NCI-H460 (cell line): Measurements from ENCODE around the gene IGSF21. TPM values are rescaled to one million over a fixed set of nuclear protein-coding genes. Genes with fewer than 3 reads are reported as not detected.
"Not testable (repeated sequence)": the region's sequence is repeated elsewhere in the genome, so short reads cannot be mapped to it uniquely, and the experiment has no call there.

Experiments
- DNase-seq: peaks from one replicate; pipeline ENCODE4 v3.0.0-alpha.2; 2016; ENCODE audit warnings: low read depth; ENCODE audit errors: extremely low read depth
- total RNA-seq: library from RNA; depleted of rRNA; stranded (reverse); fragments of >200 nt; shearing (Covaris generic); gene quantifications from 2 replicates; pipeline ENCODE4 v1.2.3, GENCODE V29; 2014

IGSF21 gene
- total RNA-seq, 1 experiment from 2014 or later = not detected

DNA sequence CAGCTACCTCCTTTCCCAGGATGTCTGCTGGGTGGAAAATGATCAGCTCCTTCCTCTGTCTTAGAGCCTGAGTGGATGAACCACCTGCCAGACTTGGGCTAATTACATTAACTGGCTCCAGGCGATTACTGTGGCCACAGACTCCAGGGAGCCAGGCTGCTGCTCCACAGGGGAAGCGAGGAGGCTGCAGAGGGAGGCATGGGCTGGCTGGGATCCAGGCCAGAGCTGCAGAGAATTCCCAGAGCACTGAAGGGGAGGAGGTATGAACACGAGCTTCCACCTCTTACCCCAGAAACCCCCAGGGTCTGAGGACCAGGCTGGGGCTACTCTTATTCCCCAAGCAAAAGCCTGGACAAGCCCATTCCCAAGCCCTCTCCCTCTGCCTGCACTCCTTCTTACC is 237.2 kb downstream of the IGSF21 start:
- DNase-seq = no peak

DNA sequence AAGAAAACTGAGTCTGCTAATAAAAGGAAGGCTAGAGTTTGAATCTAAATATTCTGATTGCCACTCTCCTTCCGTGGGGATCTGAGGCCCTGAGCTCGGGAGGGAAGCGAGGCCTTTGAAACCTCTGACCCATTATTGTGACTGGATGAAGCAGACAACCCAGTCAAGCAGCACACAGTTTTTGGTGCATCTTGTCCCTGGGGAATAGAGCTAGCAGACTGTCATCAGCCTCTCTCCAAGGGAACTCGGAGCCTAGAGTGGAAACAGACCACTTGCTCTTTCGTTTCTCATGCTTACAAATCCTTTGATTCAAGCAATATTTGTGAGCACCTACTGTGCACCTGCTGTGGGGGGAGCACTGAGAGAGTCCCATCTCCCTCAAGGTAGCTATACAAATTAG is 240.0 kb downstream of the IGSF21 start:
- no peak for DNase-seq

DNA sequence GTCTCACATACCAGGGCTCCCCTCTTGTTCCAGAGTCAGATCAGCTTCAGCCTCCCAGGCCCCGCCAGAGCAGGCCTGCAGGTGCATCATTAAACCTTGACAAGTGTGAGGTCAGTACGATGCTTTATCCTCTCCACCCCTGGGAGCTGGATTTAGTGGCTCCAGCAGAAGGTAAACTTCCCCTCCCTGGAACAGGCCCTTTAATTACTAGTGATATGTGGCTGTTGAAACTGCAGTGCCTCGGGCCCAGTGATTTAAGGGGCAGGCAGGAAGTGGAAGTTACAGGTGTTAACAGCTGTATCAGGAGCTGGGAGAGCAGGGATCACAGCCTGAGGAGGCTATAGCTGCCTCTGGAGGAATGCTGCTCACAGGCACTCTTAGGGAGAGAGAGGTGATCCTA is 240.8 kb downstream of the IGSF21 start:
- DNase-seq = no peak

DNA sequence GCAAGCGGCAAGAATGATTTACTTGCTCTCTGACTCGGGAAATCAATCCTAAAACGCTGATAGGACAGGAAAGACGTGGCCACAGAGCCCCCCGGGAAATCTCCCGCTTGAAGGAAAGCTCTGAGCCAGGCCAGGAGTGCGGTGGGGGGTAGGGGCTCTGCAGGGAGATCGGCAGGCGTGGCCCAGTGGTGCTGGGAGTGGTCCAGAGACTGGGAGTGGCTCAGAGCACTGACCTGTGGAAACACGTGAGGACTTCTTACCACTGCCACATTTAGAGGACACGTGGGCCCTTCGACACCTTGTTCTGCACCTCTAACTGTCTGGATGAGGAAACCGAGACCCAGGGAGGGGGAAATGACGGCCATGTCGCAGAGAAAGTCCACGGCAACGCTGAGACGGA is 243.1 kb downstream of the IGSF21 start:
- DNase-seq = no peak

DNA sequence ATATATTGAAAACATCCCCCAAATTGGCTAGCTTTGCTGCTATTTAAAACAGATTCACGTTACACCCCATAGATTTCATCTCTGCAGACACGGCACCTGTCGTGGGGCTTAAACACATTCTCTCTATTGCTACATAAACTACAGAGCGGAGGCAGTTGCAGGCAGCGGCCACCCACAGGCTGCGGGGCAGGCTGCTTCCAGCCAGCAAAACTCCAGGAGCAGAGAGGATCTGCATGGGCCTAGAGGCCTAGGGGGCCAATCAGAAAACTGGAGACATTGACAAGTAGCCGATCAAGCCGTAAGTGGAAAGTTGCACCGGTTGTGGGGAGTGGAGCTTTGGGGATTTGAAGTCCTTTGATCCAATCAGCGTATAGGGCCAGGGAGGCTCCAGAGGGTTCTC is 244.1 kb downstream of the IGSF21 start:
- no peak for DNase-seq

DNA sequence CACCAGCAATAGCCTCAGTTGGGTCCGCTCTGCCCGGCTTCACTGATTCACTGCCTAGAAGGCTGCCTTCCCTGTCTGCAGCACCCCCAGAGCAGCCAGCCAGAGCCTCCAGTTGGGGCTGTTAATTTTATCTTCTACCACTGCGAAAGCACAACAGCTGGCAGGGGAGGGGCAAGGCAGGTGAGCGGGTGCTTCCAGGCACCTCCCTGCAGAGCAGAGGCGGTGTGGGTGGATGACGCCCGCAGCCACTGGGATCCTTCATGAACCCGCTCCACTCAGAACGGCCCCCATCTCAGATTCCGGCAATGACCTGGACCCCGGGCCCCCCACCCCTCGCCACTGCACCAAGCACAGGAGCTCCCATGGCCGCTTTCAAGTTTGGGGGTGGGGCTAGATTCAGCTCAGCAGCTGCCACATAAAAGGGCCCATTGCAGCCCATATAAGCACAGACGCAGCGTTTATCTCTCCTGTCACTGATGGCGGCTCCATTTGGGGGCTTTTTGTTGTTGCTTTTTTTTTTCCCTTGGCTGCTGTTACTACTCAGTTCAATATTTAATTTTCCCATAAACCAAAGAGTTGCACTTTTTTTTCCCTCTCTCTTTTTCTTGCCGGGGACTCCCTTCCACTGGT is 245.2 kb downstream of the IGSF21 start:
- DNase-seq = no peak

DNA sequence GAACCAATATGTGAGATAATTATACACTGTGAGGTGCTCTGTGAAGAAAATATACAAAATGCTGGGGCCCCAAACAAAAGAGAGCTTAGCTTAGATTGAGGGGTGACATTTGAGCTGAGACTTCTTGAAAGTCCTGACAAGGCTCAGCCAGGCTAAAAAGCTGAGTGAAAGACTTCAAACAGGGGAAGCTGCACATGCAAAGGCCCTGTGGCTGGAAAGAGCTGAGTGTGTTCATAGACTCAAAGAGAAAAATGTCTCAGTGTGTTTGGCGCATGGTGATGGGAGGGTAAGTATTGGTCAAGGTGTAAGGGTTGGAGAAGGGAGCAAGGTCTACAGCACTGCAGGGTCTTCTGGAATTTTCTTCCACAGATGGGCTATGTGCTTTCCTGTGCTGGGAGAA is 245.9 kb downstream of the IGSF21 start:
- no peak for DNase-seq

DNA sequence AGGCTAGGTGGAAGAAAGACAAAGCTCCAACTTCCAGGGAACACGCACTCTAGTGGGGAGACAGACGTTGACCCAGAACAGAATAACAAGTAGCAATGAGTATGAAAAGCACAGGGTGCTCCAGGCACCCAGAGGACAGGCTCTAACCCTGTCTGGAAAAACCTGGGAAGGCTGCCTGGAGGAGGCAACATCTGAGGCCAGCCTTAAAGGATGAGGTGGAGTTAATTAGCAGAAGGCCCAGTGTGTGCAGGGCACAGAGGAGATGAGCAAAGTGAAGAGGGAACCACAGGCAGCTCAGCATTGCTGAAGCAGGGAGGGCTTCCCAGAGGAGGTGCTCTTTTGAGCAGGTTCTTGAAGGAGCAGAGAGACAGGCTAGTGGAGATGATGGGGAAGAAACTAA is 246.4 kb downstream of the IGSF21 start:
- no peak for DNase-seq

DNA sequence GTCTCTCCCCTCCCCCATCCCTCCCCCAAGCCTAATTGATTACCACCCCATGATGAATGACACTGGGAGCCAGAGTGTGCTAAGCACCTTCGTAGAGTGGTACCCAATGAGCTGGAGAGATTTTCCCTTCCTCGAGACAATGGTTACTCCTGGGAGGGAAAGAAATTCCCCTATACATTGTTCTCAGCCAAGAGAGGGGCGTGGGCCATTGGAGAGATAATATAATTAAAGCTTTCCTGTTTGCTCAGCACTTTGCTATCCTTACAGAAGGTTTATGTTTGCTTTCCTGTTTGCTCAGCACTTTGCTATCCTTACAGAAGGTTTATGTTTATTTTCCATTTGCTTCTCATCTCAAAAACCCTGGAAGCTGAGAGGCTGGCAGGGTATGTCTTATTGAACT is 247.0 kb downstream of the IGSF21 start:
- DNase-seq = no peak

DNA sequence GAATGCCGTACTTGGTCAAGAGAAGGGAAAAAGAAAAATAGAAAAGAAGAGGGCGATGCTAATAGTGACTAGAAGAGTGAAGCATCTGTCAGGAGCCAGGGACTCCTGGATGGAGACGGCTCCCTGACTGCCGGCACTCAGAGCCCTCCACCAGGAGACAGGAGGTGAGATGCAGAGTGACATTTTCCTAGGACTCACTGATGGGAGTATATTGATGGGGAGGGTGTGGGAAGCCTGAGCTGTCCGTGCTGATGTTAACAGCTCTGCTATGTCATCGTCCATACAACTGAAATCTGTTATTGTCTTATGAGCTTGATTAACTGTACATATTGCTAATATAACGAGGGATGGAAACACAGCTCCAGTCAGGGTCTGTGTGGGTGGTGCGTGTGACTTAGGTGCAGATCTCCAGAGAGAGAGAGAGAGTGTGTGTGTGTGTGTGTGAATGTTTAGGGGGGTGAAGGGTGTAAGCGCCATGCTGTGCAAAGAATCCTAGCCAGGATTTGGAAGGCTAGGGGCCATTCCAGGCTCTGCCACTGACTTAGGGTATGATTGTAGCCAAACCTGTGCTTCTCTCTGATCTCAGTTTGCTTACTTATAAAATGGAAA is 250.1 kb downstream of the IGSF21 start:
- no peak for DNase-seq

DNA sequence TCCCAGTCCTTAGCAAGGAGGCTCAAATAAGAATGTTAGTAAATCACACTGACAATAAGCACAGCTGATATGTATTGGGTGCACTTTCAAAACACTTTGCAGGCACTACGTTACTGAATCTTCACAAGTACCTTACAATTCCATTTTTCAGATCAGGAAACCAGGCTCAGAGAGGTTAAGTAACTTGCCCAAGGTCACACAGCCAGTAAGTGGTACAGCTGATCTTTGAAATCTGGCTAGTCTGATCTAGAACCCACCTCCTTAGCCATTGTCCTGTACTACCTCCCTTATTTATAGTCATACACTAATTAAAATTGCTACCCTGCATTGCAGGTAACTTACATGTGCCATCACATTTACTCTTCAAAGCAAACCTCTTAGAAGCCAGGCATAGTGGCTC is 251.0 kb downstream of the IGSF21 start:
- DNase-seq = no peak

DNA sequence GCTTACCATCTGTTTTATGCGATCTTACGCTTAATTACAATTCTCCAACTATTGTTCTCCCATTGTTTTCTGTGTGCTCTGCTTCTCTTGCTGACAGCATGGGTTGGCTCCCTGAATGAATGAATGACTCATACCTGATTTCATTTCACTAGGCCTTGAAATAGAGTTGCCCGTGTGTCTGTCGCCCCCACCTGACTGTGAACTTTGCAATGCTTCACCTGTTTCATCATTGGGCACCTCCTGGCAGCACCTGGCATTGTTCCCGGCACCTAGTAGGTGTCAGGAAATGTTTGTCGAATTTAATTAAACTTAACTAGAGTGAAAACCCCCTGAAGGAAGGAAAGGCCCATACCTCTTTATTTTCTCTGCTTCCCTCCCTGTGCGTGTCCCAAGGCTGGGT is 252.7 kb downstream of the IGSF21 start:
- DNase-seq = no peak

DNA sequence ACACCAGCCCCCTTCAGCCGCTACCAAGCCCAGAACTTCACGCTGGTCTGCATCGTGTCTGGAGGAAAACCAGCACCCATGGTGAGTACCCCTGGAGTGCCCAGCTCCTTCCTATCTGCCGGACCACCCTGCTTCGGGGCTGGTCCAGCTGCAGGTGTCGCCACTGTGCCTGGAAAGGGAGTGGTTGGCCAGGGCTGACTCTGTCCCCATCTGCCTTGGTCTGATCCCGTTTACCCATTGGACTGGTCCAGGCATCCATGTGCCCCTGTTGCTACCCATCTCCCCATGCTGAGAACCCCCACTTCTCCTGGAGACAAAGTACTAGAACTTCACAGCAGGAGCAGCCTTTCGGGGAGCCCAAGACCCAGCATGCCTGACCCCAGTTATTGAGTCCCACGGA is 254.6 kb downstream of the IGSF21 start:
- no peak for DNase-seq

DNA sequence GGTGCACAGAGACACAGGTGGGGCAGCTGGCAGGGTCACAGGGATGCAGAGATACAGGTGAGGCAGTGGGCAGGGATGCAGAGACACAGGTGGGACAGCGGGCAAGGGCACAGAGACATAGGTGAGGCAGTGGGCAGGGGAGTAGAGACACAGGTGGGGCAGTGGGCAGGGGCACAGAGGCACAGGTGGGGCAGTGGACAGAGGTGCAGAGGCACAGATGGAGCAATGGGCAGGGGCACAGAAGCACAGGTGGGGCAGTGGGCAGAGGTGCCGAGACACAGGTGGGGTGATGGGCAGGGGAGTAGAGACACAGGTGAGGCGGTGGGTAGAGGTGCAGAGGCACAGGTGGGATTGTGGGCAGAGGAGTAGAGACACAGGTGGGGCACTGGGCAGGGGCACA is 255.8 kb downstream of the IGSF21 start:
- DNase-seq = no peak

DNA sequence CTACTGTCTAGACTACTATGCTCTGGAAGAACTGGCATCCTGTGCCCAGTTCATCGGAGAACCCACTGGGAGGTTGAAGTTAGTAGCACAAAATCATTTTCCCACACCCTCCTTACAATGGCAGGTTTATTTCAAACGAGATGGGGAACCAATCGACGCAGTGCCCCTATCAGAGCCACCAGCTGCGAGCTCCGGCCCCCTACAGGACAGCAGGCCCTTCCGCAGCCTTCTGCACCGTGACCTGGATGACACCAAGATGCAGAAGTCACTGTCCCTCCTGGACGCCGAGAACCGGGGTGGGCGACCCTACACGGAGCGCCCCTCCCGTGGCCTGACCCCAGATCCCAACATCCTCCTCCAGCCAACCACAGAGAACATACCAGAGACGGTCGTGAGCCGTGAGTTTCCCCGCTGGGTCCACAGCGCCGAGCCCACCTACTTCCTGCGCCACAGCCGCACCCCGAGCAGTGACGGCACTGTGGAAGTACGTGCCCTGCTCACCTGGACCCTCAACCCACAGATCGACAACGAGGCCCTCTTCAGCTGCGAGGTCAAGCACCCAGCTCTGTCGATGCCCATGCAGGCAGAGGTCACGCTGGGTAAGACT is 257.6 kb downstream of the IGSF21 start:
- no peak for DNase-seq

DNA sequence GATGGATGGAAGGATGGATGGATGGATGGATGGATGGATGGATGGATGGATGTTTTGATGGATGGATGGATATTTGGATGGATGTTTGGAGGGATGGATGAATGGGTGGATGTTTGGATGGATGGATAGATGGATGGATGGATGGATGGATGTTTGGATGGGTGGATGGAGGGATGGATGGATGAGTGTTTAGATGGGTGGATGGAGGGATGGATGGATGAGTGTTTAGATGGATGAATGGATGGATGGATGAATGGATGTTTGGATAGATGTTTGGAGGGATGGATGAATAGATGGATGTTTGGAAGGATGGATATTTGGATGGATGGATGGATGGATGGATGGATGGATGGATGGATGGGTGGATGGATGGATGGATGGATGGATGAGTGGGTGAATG is 264.9 kb downstream of the IGSF21 start:
- DNase-seq = not testable (repeated sequence)

DNA sequence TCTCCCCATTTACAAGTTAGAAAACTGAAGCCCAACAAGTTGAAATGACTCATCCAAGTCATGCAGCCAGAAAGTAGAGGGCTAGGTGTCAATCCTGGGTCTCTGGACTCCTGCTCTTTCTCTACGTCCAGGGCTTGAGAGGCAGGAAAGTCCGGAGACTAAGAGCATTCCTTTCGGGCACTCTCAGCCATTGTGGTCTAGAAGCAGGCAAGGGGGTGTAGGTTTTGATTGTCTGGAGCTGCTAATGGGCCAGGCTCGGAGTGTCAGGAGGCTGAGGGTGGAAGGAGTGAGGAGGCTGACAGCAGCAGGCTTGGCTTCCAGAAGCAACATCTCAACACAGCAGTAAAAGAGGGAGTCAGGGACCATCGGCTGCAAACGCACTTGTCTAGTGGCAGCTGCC is 265.6 kb downstream of the IGSF21 start:
- DNase-seq = no peak

DNA sequence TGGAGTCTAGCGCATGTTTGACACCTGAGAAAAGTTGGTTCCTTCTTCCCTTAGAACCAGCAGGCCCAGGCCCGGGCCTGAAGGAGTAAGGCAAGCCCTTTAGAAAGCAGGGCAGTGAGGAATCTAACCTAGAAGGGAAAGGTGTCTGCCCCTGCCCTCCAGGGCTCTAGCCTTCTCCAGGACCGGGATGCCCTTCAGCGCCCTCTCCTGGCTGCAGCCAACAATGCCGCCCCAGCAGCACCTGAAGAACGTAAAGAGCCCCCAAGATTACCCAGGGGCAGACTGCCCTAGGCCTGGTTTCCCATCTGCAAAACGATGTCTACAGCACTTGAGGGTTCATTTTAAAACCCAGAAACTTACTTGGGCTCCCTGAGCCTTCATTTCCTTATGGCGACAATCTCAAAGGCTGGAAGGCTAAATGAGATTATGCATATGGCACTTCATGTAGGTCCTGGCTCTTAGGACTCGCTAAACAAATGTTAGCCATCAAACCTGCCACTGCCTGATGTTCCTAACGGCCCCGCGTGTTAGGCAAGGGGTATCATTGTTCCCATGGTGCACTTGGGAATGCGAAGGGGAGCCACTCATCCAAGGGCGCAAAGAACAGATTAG is 266.4 kb downstream of the IGSF21 start:
- DNase-seq = no peak

DNA sequence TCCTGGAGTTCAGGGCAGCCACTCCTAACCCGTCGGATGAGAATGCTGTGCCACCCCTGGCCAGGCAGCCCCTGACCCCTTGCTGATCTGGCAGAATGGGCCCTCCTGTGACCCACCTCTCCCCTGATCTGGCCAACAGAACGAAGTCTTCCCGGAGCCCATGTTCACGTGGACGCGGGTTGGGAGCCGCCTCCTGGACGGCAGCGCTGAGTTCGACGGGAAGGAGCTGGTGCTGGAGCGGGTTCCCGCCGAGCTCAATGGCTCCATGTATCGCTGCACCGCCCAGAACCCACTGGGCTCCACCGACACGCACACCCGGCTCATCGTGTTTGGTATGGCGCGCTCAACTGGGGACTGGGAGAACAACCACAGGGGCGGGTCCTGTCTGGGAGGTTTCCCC is 269.1 kb downstream of the IGSF21 start:
- DNase-seq = no peak

DNA sequence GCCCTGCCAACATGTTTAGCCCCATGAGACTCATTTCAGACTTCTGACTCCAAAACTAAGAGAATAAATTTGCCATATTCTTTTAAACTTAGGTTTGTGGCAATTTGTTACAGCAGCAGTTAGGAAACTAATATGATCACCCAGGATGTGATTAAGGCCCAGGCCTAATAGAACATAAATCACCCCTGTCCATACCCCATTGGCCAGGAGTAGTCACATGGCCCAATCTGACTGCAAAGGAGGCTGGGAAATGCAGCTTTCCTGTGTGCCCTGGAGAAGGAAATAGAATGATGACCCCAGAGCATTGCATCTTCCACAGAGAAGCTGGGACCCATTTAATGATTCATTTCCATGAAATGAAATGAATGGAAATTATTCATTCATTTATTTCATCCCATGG is 272.7 kb downstream of the IGSF21 start:
- DNase-seq = no peak

DNA sequence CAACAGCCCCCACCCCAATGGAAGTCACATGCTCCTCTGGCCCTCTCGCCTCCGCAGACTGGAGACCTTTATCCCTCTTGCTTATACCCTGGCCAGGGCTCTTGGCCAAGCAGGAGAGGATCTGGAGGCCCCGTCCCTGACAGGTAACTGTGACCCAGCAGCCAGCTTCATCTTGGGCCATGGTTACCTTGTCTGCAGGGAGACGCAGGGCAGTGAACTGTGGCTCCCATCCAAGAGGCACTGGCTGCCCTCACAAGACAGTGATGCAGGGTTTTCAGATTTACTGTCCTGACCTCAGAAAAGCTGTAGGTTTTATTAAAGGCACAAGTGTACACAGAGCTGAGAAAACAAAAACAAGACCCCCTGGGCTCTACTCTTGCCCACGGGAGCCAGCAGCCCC is 276.5 kb downstream of the IGSF21 start:
- DNase-seq = no peak

DNA sequence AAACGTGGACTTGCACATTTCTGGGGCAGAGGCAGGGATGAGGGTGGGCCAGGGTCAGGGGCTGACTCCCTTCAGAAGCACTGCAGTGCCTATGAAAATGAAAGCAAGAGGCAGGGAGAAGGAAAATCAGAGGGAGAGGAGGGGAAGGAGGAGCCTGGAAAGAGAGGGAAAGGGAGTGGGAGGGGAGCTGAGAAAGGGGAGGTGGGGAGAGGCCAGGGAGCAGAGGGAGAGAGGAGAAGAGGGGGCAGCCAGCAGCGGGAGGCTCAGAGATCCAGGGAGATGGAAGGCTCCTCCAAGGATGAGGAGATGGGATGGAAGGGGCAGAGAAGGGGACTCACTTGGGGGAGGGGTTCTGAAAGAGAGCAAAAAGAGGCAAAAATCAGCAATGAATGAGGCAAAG is 276.9 kb downstream of the IGSF21 start:
- DNase-seq = no peak
